ENCODE data around the gene SHISA5. TPM values are rescaled to one million over a fixed set of nuclear protein-coding genes. Genes with fewer than 3 reads are reported as not detected.

SHISA5 gene
- total RNA-seq, 1 donor from 2014 or later: 294 TPM

Other genes with a start within 250 kb of the SHISA5 start
- gene NME6, start 202.8 kb downstream of the SHISA5 start, total RNA-seq: 30.8 TPM
- 12.0 TPM for gene SPINK8, start 170.5 kb downstream of the SHISA5 start, total RNA-seq
- 0.23 TPM for gene FBXW12, start 132.0 kb downstream of the SHISA5 start, total RNA-seq
- gene PLXNB1, start 74.1 kb downstream of the SHISA5 start, total RNA-seq: 259 TPM
- 10.4 TPM for gene CCDC51, start 64.1 kb downstream of the SHISA5 start, total RNA-seq
- 237 TPM for gene TMA7, start 63.9 kb downstream of the SHISA5 start, total RNA-seq
- 9.6 TPM for gene ATRIP, start 57.4 kb downstream of the SHISA5 start, total RNA-seq
- 7.4 TPM for gene PFKFB4, start 52.6 kb upstream of the SHISA5 start, total RNA-seq
- 1.5 TPM for gene UCN2, start 59.6 kb upstream of the SHISA5 start, total RNA-seq
- gene COL7A1, start 91.2 kb upstream of the SHISA5 start, total RNA-seq: 62.9 TPM
- gene UQCRC1, start 105.5 kb upstream of the SHISA5 start, total RNA-seq: 178 TPM
- gene TMEM89, start 117.6 kb upstream of the SHISA5 start, total RNA-seq: not detected
- 12.3 TPM for gene SLC26A6, start 131.3 kb upstream of the SHISA5 start, total RNA-seq
- gene CELSR3, start 158.7 kb upstream of the SHISA5 start, total RNA-seq: 1.5 TPM
- 21.6 TPM for gene NCKIPSD, start 181.7 kb upstream of the SHISA5 start, total RNA-seq
- gene IP6K2, start 213.0 kb upstream of the SHISA5 start, total RNA-seq: 97.0 TPM

All from ureter (tissue), 1 donor.